ENCODE measurements around the gene FURIN. TPM values are rescaled to one million over a fixed set of nuclear protein-coding genes. Genes with fewer than 3 reads are reported as not detected.

The FURIN gene
- total RNA-seq, 1 donor from 2014 or later = 122 TPM

GRCh38 chr15:90839187-90840071 is 29.0 kb upstream of the FURIN start:
- no peaks in the 10 kb centered on the region for H3K27me3 ChIP-seq (ENCODE audit: insufficient read depth, low read length)
- H3K9ac ChIP-seq (ENCODE audit: low read length) = no peak overlapping the region
- H3K4me3 ChIP-seq (ENCODE audit: insufficient read depth, low read depth, low read length) = no peak overlapping the region
- no peak overlapping the region for H3K4me3 Mint-ChIP-seq (ENCODE audit: unreplicated experiment)
- peaks cover 9% of the 10 kb centered on the region for H3K4me1 ChIP-seq (ENCODE audit: insufficient read depth, low read length)
- H3K4me2 ChIP-seq (ENCODE audit: low read length) = no peak overlapping the region
- no peaks in the 10 kb centered on the region for H3K79me2 ChIP-seq (ENCODE audit: insufficient read depth, low read length)
- no peaks in the 10 kb centered on the region for H3K36me3 Mint-ChIP-seq (ENCODE audit: low read depth, unreplicated experiment)
- no peaks in the 10 kb centered on the region for H3K36me3 ChIP-seq (ENCODE audit: insufficient read depth, low read length)
- no peak overlapping the region for H3K27ac Mint-ChIP-seq (ENCODE audit: unreplicated experiment)
- no peak for TF ChIP-seq CTCF (IDR thresholded peaks at IDR 0.05; ENCODE audit: insufficient read depth, low read depth, low read length)
- TF ChIP-seq EZH2 (IDR thresholded peaks at IDR 0.05; ENCODE audit: insufficient read depth, low read length) = no peak
- H3K27me3 Mint-ChIP-seq (ENCODE audit: low read depth, unreplicated experiment) = peaks cover 5% of the 10 kb centered on the region
- H3K9me3 ChIP-seq (ENCODE audit: insufficient read depth, low read depth, low read length) = no peaks in the 10 kb centered on the region
- FAIRE-seq = no peak
- H2AFZ ChIP-seq (ENCODE audit: low read depth, low read length) = no peak overlapping the region
- DNase-seq (ENCODE audit: low read depth) = peak; percentile 64
- H3K27ac ChIP-seq (ENCODE audit: low read depth, low read length) = no peak overlapping the region
- H3K4me1 Mint-ChIP-seq (ENCODE audit: low read depth, unreplicated experiment) = peaks cover 11% of the 10 kb centered on the region
- H4K20me1 ChIP-seq (ENCODE audit: insufficient read depth, low read length) = no peaks in the 10 kb centered on the region
- H3K9me3 Mint-ChIP-seq (ENCODE audit: unreplicated experiment) = no peaks in the 10 kb centered on the region

- H3K9ac ChIP-seq (ENCODE audit: low read length) = no peak overlapping the region
- H4K20me1 ChIP-seq (ENCODE audit: insufficient read depth, low read length) = no peaks in the 10 kb centered on the region
- Mint-ChIP-seq H3K36me3 (ENCODE audit: low read depth, unreplicated experiment) (no peaks in the 10 kb centered on the region), H3K9me3 (ENCODE audit: unreplicated experiment) (no peaks in the 10 kb centered on the region), H3K4me1 (ENCODE audit: low read depth, unreplicated experiment) (peaks cover 14% of the 10 kb centered on the region), H3K27me3 (ENCODE audit: low read depth, unreplicated experiment) (peaks cover 5% of the 10 kb centered on the region), H3K4me3 (ENCODE audit: unreplicated experiment) (no peak overlapping the region), H3K27ac (ENCODE audit: unreplicated experiment) (no peak overlapping the region)
- peaks cover 14% of the 10 kb centered on the region for H3K4me1 ChIP-seq (ENCODE audit: insufficient read depth, low read length)
- TF ChIP-seq CTCF (IDR thresholded peaks at IDR 0.05; ENCODE audit: insufficient read depth, low read depth, low read length) (no peak), EZH2 (IDR thresholded peaks at IDR 0.05; ENCODE audit: insufficient read depth, low read length) (no peak)
- DNase-seq (ENCODE audit: low read depth) (no peak), FAIRE-seq (no peak)
- H3K36me3 ChIP-seq (ENCODE audit: insufficient read depth, low read length) = no peaks in the 10 kb centered on the region
- H3K27me3 ChIP-seq (ENCODE audit: insufficient read depth, low read length) = no peaks in the 10 kb centered on the region
- no peak overlapping the region for H2AFZ ChIP-seq (ENCODE audit: low read depth, low read length)
- no peaks in the 10 kb centered on the region for H3K79me2 ChIP-seq (ENCODE audit: insufficient read depth, low read length)
- no peak overlapping the region for H3K4me2 ChIP-seq (ENCODE audit: low read length)
- no peak overlapping the region for H3K27ac ChIP-seq (ENCODE audit: low read depth, low read length)
- H3K4me3 ChIP-seq (ENCODE audit: insufficient read depth, low read depth, low read length) = no peak overlapping the region
- no peaks in the 10 kb centered on the region for H3K9me3 ChIP-seq (ENCODE audit: insufficient read depth, low read depth, low read length)
These were observed 28.1 kb upstream of the FURIN start for GRCh38 chr15:90840157-90840855.

Data from astrocyte (in vitro differentiated cells and primary cell).